NCI-H748 treated with DMSO at 0.1 percent for 48 hours (cell line): ENCODE results near the gene NUTM2G.
"Not testable (repeated sequence)": the region's sequence is repeated elsewhere in the genome, so short reads cannot be mapped to it uniquely, and the experiment has no call there.

Source experiments
- DNase-seq: peaks from one replicate; lab custom pipeline; 2025; lab: John Stamatoyannopoulos, UW

Gene NUTM2G

GRCh38 chr9:96942181-96942580 lies 13.5 kb downstream of the NUTM2G start:
- not testable (repeated sequence) for DNase-seq

- not testable (repeated sequence) for DNase-seq
Measured at GRCh38 chr9:96949346-96949745, 20.7 kb downstream of the NUTM2G start.

- not testable (repeated sequence) for DNase-seq
Measured at GRCh38 chr9:96950539-96950938, 21.9 kb downstream of the NUTM2G start.

- not testable (repeated sequence) for DNase-seq
Measured at GRCh38 chr9:96967591-96967990, 38.9 kb downstream of the NUTM2G start.

- DNase-seq: not testable (repeated sequence)
Measured at GRCh38 chr9:96972552-96972951, 43.9 kb downstream of the NUTM2G start.

- DNase-seq: not testable (repeated sequence)
Measured at GRCh38 chr9:96974037-96974436, 45.4 kb downstream of the NUTM2G start.

- DNase-seq: not testable (repeated sequence)
Measured at GRCh38 chr9:96983496-96984122, 55.0 kb downstream of the NUTM2G start.

- DNase-seq: not testable (repeated sequence)
Measured at GRCh38 chr9:96984139-96984538, 55.5 kb downstream of the NUTM2G start.

- not testable (repeated sequence) for DNase-seq
Measured at GRCh38 chr9:96984887-96985286, 56.2 kb downstream of the NUTM2G start.
